D721Med (cell line): ENCODE data around the gene BBS9.

ENCODE experiments used
- DNase-seq: peaks from one replicate; pipeline ENCODE4 v3.0.0; 2011; ENCODE audit warnings: low spot score; ENCODE audit not compliant: insufficient read length
- FAIRE-seq: peaks from 2 replicates; lab custom pipeline; 2011; peaks lifted over from hg19 to GRCh38; lab: Jason Lieb, UNC
- CTCF ChIP-seq: IDR thresholded peaks from 2 replicates; pipeline ENCODE4 v1.5.1; 2012; ENCODE audit warnings: mild to moderate bottlenecking, control low read depth; ENCODE audit not compliant: insufficient read depth; ENCODE audit errors: missing control alignments

BBS9 gene

GRCh38 chr7:33373195-33373594 lies 243.8 kb downstream of the BBS9 start:
- TF ChIP-seq CTCF, result no peak
- no peak for FAIRE-seq
- DNase-seq, result no peak

- no peak for TF ChIP-seq CTCF
- DNase-seq, result no peak
- no peak for FAIRE-seq
These were observed 250.6 kb downstream of the BBS9 start for GRCh38 chr7:33379891-33380525.

- FAIRE-seq, result no peak
- no peak for TF ChIP-seq CTCF
- DNase-seq, result no peak
These were observed 259.0 kb downstream of the BBS9 start for GRCh38 chr7:33388332-33388731.

GRCh38 chr7:33392148-33392547 lies 262.8 kb downstream of the BBS9 start:
- FAIRE-seq, result no peak
- DNase-seq, result no peak
- TF ChIP-seq CTCF, result no peak

GRCh38 chr7:33393770-33394169 lies 264.4 kb downstream of the BBS9 start:
- TF ChIP-seq CTCF, result no peak
- FAIRE-seq (no peak), DNase-seq (no peak)

GRCh38 chr7:33395340-33395739 lies 266.0 kb downstream of the BBS9 start:
- no peak for DNase-seq
- no peak for FAIRE-seq
- no peak for TF ChIP-seq CTCF

- DNase-seq (no peak), FAIRE-seq (no peak)
- no peak for TF ChIP-seq CTCF
These were observed 270.3 kb downstream of the BBS9 start for GRCh38 chr7:33399528-33400213.
